PFSK-1 (cell line): ENCODE data around the gene CMBL.

ENCODE experiments used
- FOXP2 ChIP-seq: optimal IDR thresholded peaks from 2 replicates; pipeline ENCODE3; 2011; ENCODE audit warnings: borderline replicate concordance, control low read depth, inconsistent platforms; ENCODE audit not compliant: insufficient read depth; ENCODE audit errors: extremely low read length, extremely low read depth
- POLR2AphosphoS5 ChIP-seq: IDR thresholded peaks from 2 replicates; pipeline ENCODE4 v1.6.1; 2012; ENCODE audit warnings: low read depth, mild to moderate bottlenecking, control low read depth, low read length, moderate library complexity
- REST ChIP-seq, 2 experiments: IDR thresholded peaks; 2 replicates each; pipeline versions ENCODE4 v1.6.1 to v1.8.0; 2011 to 2012; ENCODE audit warnings: low read depth in 2 of 2, low read length in 2 of 2, control low read depth in 1 of 2, inconsistent platforms in 1 of 2, mild to moderate bottlenecking in 1 of 2, moderate library complexity in 1 of 2; ENCODE audit not compliant: insufficient read depth in 1 of 2
- SIN3A ChIP-seq: IDR thresholded peaks from 2 replicates; pipeline ENCODE4 v1.6.1; 2012; ENCODE audit warnings: mild to moderate bottlenecking, low read length, moderate library complexity, borderline replicate concordance; ENCODE audit not compliant: insufficient read depth
- TAF1 ChIP-seq: IDR thresholded peaks from 2 replicates; pipeline ENCODE4 v1.6.1; 2012; ENCODE audit warnings: low read length, control low read depth, borderline replicate concordance; ENCODE audit not compliant: insufficient read depth

Gene CMBL

DNA sequence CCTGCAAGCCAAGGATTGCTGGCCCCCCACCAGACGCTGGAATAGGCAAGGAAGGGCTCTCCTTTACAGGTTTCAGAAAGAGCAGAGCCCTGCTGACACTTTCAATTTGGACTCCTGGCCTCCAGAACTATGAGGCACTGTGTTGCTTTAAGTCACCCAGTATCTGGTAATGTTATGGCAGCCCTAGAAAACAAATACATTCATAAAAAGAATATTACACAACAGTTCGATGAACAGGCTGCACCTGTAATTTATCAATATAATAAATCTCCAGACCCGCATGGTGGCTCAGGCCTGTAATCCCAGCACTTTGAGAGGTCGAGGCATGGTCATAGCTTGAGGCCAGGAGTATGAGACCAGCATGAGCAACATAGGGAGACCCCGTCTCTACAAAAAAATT, 7.5 kb downstream of the CMBL start:
- TF ChIP-seq SIN3A (no peak), REST (IDR thresholded peaks at IDR 0.05; ENCODE audit: insufficient read depth in 1 of 2, low read depth in 2 of 2, low read length in 2 of 2) (no peak), TAF1 (no peak), POLR2AphosphoS5 (no peak), FOXP2 (no peak)

GRCh38 chr5:10297646-10298204, 10.0 kb downstream of the CMBL start:
- TF ChIP-seq SIN3A (no peak), FOXP2 (no peak), POLR2AphosphoS5 (no peak), TAF1 (no peak), REST (IDR thresholded peaks at IDR 0.05; ENCODE audit: insufficient read depth in 1 of 2, low read depth in 2 of 2, low read length in 2 of 2) (no peak)

DNA sequence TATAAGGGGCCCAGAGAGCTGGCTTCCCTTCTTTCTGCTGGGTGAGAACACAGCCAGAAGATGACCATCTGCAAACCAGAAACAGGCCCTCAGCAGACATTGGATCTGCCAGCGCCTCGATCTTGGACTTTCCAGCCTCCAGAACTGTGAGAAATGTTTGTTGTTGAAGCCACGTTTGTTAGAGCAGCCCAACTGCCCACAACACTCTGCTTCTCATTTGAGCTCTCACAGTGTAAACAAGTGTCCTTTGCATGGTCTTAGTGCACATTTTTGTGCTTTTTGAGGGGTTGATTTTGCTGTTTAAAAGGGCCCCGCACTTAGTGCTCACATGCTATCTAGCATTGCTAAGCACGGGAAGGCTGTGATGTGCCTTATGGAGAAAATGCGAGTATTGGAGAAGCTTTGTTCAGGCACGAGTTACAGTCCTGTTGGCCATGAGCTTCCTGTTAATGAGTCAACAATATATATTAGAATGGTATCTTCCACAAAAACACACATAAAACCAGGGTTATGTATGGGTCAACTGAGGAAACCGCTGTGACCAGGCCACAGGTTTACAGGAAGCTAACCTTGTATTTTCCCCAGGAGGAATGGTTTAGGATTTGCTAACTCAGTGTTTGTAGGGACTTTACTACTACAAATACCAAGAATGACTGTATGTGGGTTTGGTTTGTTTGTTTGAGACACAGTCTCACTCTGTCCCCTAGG, 11.9 kb downstream of the CMBL start:
- TF ChIP-seq TAF1 (no peak), REST (IDR thresholded peaks at IDR 0.05; ENCODE audit: insufficient read depth in 1 of 2, low read depth in 2 of 2, low read length in 2 of 2) (no peak), POLR2AphosphoS5 (no peak)

DNA sequence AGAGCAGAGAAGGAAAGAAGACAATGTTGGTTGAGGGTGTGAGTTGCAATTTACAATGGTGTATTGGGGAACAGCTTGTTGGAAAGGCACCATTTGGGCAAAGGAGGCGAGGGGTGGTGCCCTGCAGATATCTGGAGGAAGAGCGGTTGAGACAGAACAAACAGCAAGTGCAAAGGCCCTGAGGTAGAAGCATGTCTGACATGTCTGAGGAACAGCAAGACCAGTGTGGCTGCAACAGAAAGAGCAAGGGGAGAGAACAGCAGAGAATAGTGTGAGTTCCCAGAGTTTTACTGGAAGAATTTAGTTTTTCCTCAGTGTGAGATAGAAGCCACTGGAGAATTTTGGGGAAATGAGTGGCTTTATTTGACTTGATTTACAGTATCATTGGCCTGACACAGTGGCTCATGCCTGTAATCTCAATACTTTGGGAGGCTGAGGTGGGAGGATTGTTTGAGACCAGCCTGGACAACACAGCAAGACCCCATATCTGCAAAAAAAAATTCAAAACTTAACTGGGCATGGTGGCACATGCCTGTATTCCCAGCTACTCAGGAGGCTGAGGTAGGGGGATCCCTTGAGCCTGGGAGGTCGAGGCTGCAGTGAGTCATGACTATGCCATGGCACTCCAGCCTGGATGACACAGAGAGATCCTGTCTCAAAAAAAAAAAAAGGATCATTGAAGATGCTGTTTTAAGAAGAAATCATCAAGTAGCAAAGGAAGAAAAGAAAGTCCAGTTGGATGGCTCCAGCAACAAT, 13.6 kb downstream of the CMBL start:
- TF ChIP-seq FOXP2, result no peak

GRCh38 chr5:10291692-10292339, 15.9 kb downstream of the CMBL start:
- no peak for TF ChIP-seq SIN3A
- no peak for TF ChIP-seq FOXP2

DNA sequence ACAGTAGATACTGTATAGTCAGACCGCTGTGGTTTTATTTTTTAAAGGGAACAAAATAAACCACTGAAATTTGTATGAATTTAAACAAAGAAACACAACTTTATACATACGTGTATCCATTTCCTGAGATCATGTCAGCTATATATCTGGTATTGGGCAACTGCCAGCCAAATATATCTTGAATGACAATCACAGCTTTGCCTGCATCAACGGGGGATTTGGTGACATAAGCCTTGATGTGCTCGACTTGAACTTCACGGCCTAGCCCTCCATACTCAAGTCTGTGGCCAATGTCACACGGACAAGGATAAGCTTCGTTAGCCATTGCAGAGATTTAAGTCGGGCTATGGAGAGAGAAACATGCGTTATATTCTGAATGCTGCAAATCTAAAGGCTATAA, 17.3 kb downstream of the CMBL start:
- no peak for TF ChIP-seq REST (IDR thresholded peaks at IDR 0.05; ENCODE audit: insufficient read depth in 1 of 2, low read depth in 2 of 2, low read length in 2 of 2)
- TF ChIP-seq FOXP2, result no peak
- no peak for TF ChIP-seq POLR2AphosphoS5
- TF ChIP-seq TAF1, result no peak
- no peak for TF ChIP-seq SIN3A
